ENCODE results near the gene E2F6.
"Not testable (repeated sequence)": the region's sequence is repeated elsewhere in the genome, so short reads cannot be mapped to it uniquely, and the experiment has no call there.

Gene E2F6

GRCh38 chr2:11411768-11412448, 54.1 kb downstream of the E2F6 start:
- DNase-seq (ENCODE audit: low read depth), result peak; percentile 27

GRCh38 chr2:11411244-11411643, 54.7 kb downstream of the E2F6 start:
- DNase-seq (ENCODE audit: low read depth), result no peak

GRCh38 chr2:11410101-11410500, 55.9 kb downstream of the E2F6 start:
- DNase-seq (ENCODE audit: low read depth), result no peak

- no peak for DNase-seq (ENCODE audit: low read depth)
Measured at GRCh38 chr2:11409572-11409959, 56.4 kb downstream of the E2F6 start.

- DNase-seq (ENCODE audit: low read depth), result no peak
Measured at GRCh38 chr2:11408959-11409571, 56.9 kb downstream of the E2F6 start.

GRCh38 chr2:11407413-11407812, 58.5 kb downstream of the E2F6 start:
- DNase-seq (ENCODE audit: low read depth), result no peak

- DNase-seq (ENCODE audit: low read depth), result no peak
Measured at GRCh38 chr2:11406958-11407381, 59.0 kb downstream of the E2F6 start.

- no peak for DNase-seq (ENCODE audit: low read depth)
Measured at GRCh38 chr2:11406267-11406957, 59.5 kb downstream of the E2F6 start.

GRCh38 chr2:11405599-11406266, 60.2 kb downstream of the E2F6 start:
- DNase-seq (ENCODE audit: low read depth), result no peak

- DNase-seq (ENCODE audit: low read depth), result not testable (repeated sequence)
Measured at GRCh38 chr2:11405074-11405406, 60.9 kb downstream of the E2F6 start.

- DNase-seq (ENCODE audit: low read depth), result no peak
Measured at GRCh38 chr2:11404376-11405073, 61.4 kb downstream of the E2F6 start.

- no peak for DNase-seq (ENCODE audit: low read depth)
Measured at GRCh38 chr2:11402436-11402835, 63.5 kb downstream of the E2F6 start.

GRCh38 chr2:11399438-11399762, 66.6 kb downstream of the E2F6 start:
- no peak for DNase-seq (ENCODE audit: low read depth)

- no peak for DNase-seq (ENCODE audit: low read depth)
Measured at GRCh38 chr2:11398750-11399437, 67.1 kb downstream of the E2F6 start.

GRCh38 chr2:11397513-11397912, 68.4 kb downstream of the E2F6 start:
- no peak for DNase-seq (ENCODE audit: low read depth)

- DNase-seq (ENCODE audit: low read depth), result no peak
Measured at GRCh38 chr2:11396467-11397445, 69.2 kb downstream of the E2F6 start.

GRCh38 chr2:11396021-11396420, 69.9 kb downstream of the E2F6 start:
- no peak for DNase-seq (ENCODE audit: low read depth)

GRCh38 chr2:11395389-11395788, 70.6 kb downstream of the E2F6 start:
- no peak for DNase-seq (ENCODE audit: low read depth)

All from CMK (cell line).